ENCODE measurements around the gene MAST4. TPM values are rescaled to one million over a fixed set of nuclear protein-coding genes. Genes with fewer than 3 reads are reported as not detected.

Gene MAST4
- total and polyA plus RNA-seq, 2 of the 13 experiments (the other 11 are each of a cell fraction or from before 2014, with no cell fraction given) = 3.4 to 3.7 TPM

DNA sequence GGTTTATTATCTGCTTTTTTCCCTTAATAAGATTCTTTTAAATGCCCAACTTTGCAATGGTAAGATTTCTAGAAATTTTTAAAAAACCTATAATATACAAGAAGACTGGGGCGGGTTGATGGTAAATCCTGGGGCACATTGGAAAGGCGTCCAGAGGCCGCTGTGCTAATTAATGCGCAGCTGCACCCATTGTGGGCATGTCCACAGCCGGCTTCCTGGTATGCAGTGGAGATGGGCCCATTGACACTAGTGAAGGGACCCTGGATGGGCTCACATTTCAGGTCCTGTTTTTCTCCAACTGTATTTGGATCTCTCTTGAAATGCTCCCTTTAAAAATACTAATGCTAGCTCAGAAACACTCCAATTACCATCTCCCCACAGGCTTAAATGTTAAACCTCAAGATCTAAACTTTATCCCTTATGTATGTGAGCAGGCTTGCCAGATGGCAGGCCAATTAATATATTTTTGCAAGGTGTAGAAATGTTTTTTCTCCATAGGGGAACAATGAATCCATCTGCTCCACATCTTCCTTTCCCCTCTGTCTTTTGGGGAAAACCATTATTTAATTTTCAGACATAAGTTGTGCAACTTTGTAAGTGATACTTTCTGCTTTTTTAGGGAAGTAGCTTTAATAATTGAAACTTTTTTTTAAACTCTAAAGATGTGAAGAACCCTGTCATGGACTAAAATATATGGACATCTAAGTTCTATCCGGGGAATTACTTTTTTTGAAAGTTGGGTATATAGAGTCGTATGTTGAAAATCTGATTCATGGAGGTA, 423.1 kb downstream of the MAST4 start:
- Histone ChIP-seq H3K4me1 (ENCODE audit: insufficient read depth, low read length) (no peaks in the 10 kb centered on the region), H3K9me3 (ENCODE audit: low read length) (no peaks in the 10 kb centered on the region), H4K20me1 (ENCODE audit: insufficient read depth, low read length) (no peaks in the 10 kb centered on the region), H3K9ac (ENCODE audit: insufficient read depth, low read depth, low read length) (no peak overlapping the region), H3K4me3 (replicated peaks in 1 of 3; ENCODE audit: insufficient read depth in 1 of 3, low read depth in 2 of 3, low read length in 3 of 3) (no peak overlapping the region), H3K27me3 (ENCODE audit: control insufficient read depth in 1 of 2, insufficient read depth in 2 of 2, low read length in 2 of 2) (no peaks in the 10 kb centered on the region), H3K36me3 (replicated peaks in 1 of 2; ENCODE audit: control insufficient read depth in 1 of 2, insufficient read depth in 2 of 2, low read length in 2 of 2) (no peaks in the 10 kb centered on the region), H3K79me2 (ENCODE audit: insufficient read depth, low read length) (peaks cover 3% of the 10 kb centered on the region), H3K27ac (ENCODE audit: extremely low read length, insufficient read depth, low read length) (no peak overlapping the region), H2AFZ (ENCODE audit: low read length) (no peak overlapping the region), H3K4me2 (ENCODE audit: low read depth, low read length) (no peak overlapping the region)
- no peak for FAIRE-seq
- ChIA-PET CTCF (ENCODE audit: low intra/inter-chr PET ratio, low total read pairs) (no interaction called here), POLR2A (no interaction called here)
- no peak for DNase-seq (ENCODE audit: low spot score)
- WGBS (ENCODE audit: low lambda C conversion rate) = over 99% methylated on average over 7 of the region's 7 CpGs
- ATAC-seq = no peak
- TF ChIP-seq ISL2 (CRISPR knock-in tag; IDR thresholded peaks at IDR 0.05) = no peak
- TF ChIP-seq GRHL1 (CRISPR knock-in tag; conservative IDR thresholded peaks at IDR 0.05) = no peak
- no peak for TF ChIP-seq CHD4 (IDR thresholded peaks at IDR 0.05; ENCODE audit: borderline replicate concordance, low read length)
- TF ChIP-seq DR1 (CRISPR knock-in tag; IDR thresholded peaks at IDR 0.05) = no peak
- TF ChIP-seq HMGA1 (CRISPR knock-in tag; conservative IDR thresholded peaks at IDR 0.05) = no peak
- TF ChIP-seq ZSCAN9 (CRISPR knock-in tag; IDR thresholded peaks at IDR 0.05; ENCODE audit: borderline replicate concordance) = no peak
- TF ChIP-seq PCBP2 (optimal IDR thresholded peaks at IDR 0.05; ENCODE audit: low read depth, low read length, poor library complexity, severe bottlenecking) = no peak
- TF ChIP-seq CCDC6 (CRISPR knock-in tag; IDR thresholded peaks at IDR 0.05) = no peak
- TF ChIP-seq ZNF800 (CRISPR knock-in tag; IDR thresholded peaks at IDR 0.05) = no peak
- no peak for TF ChIP-seq ZNF337 (CRISPR knock-in tag; IDR thresholded peaks at IDR 0.05; ENCODE audit: borderline replicate concordance, low read depth)
- TF ChIP-seq, protein P1, sequence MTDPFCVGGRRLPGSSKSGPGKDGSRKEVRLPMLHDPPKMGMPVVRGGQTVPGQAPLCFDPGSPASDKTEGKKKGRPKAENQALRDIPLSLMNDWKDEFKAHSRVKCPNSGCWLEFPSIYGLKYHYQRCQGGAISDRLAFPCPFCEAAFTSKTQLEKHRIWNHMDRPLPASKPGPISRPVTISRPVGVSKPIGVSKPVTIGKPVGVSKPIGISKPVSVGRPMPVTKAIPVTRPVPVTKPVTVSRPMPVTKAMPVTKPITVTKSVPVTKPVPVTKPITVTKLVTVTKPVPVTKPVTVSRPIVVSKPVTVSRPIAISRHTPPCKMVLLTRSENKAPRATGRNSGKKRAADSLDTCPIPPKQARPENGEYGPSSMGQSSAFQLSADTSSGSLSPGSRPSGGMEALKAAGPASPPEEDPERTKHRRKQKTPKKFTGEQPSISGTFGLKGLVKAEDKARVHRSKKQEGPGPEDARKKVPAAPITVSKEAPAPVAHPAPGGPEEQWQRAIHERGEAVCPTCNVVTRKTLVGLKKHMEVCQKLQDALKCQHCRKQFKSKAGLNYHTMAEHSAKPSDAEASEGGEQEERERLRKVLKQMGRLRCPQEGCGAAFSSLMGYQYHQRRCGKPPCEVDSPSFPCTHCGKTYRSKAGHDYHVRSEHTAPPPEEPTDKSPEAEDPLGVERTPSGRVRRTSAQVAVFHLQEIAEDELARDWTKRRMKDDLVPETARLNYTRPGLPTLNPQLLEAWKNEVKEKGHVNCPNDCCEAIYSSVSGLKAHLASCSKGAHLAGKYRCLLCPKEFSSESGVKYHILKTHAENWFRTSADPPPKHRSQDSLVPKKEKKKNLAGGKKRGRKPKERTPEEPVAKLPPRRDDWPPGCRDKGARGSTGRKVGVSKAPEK (CRISPR knock-in tag; IDR thresholded peaks at IDR 0.05; ENCODE audit: borderline replicate concordance) = no peak
- no peak for TF ChIP-seq REPIN1 (CRISPR knock-in tag; IDR thresholded peaks at IDR 0.05; ENCODE audit: borderline replicate concordance, low read depth)
- TF ChIP-seq POLR2AphosphoS2 (IDR thresholded peaks at IDR 0.05; ENCODE audit: low read depth, low read length) = no peak
- TF ChIP-seq ARNT (IDR thresholded peaks at IDR 0.05) = no peak
- intact Hi-C loops (cut with micrococcal nuclease; ENCODE audit: unreplicated experiment) = no loop called here
- in situ Hi-C loops (cut with HindIII; ENCODE audit: extremely low pct_ligation_motif_present, low pct_unique_long_range_greater_than_20kb) = no loop called here
- no TSS peak for BruUV-seq (replicated peaks)

Data from HepG2 (cell line).